Cardiac fibroblast (primary cell): ENCODE results near the gene FRMPD1.
A peak's percentile ranks its signal among the peaks of the same experiment; 100 is the strongest.

Source experiments
- DNase-seq, 2 donors: peaks; one replicate each; pipeline versions ENCODE4 v3.0.0 to v3.0.0-alpha.2; 2010; ENCODE audit warnings: low read depth in 2 of 2
- H3K4me3 ChIP-seq, 2 donors: replicated peaks in 1 of 2; 1 replicate in 1 of 2; 2 replicates in 1 of 2; pipeline ENCODE4 v1.5.1; 2011; ENCODE audit warnings: low read depth in 2 of 2, low read length in 2 of 2, mild to moderate bottlenecking in 2 of 2, moderate library complexity in 1 of 2
- TF ChIP-seq, protein P1 (sequence below): IDR thresholded peaks from one replicate; pipeline ENCODE4 v1.5.1; 2011; ENCODE audit warnings: low read depth, mild to moderate bottlenecking, low read length, inconsistent platforms

Gene FRMPD1

DNA sequence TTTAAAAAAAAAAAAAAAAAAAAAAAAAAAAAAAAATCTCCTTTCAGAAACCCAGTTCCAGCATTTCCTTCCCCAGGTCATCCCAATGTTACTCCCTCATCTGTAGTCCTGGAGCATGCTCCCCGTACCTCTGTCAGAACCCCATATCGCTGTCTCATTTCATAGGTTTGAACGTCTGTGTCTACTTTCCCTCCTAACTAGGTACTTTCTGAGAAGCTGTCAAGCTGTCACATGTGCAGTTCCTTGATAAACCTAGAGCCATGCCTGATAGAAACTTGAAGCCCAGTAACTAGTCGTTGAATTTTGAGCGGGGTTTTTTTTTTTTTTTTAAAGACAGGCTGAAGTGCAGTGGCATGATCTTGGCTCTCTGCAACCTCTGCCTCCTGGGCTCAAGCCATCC is 118.6 kb downstream of the FRMPD1 start:
- DNase-seq: no peak
- H3K4me3 ChIP-seq: no peak overlapping the region
- TF ChIP-seq, protein P1, sequence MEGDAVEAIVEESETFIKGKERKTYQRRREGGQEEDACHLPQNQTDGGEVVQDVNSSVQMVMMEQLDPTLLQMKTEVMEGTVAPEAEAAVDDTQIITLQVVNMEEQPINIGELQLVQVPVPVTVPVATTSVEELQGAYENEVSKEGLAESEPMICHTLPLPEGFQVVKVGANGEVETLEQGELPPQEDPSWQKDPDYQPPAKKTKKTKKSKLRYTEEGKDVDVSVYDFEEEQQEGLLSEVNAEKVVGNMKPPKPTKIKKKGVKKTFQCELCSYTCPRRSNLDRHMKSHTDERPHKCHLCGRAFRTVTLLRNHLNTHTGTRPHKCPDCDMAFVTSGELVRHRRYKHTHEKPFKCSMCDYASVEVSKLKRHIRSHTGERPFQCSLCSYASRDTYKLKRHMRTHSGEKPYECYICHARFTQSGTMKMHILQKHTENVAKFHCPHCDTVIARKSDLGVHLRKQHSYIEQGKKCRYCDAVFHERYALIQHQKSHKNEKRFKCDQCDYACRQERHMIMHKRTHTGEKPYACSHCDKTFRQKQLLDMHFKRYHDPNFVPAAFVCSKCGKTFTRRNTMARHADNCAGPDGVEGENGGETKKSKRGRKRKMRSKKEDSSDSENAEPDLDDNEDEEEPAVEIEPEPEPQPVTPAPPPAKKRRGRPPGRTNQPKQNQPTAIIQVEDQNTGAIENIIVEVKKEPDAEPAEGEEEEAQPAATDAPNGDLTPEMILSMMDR: no peak

DNA sequence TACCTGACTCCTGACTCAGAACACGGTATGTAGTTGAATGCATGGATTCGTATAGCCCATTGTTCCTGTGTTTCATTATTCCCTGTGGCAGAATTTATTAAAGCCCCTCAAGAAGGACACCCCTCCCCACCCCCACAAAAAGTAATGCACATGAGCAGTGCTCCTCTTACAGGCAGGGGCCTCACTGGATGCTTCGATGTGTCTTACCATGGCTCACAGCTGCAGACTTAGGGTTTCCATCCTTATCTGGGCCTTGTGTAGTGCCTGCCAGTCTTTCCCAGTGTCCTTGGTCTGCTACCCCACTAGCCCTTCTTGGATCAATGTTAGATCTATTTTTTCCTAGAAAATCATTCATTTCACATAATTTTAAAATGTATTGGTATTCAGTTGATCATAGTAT is 119.2 kb downstream of the FRMPD1 start:
- TF ChIP-seq, protein P1: no peak
- H3K4me3 ChIP-seq: no peak overlapping the region
- DNase-seq: no peak

DNA sequence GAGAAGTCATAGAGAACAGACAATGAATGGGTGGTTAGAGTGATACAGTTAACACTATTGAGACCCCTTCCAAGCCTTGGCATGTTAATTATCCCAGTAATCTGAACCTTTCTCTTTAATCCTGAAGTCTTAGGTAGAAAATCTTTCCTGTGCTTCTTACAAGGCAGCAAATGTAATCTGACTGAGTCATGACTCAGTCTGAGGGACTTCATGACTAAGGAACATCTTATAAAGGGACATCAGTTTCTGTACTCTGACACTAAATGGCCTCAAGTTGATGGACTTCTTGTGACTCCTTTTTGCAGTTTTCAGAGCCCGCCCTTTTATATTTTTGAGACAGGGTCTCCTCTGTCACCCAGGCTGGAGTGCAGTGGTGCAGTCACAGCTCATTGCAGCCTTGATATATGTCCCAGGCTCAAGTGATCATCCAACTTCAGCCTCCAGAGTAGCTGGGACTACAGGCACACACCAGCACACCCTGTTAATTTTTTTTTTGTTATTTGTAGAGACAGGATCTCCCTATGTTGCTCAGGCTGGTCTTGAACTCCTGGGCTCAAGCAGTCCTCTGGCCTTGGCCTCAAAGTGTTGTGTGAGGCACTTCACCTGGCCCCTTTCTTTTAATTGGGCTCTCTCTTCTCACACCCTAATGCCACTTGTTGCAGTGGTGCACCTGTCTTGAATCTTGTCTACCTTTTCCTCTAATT is 124.6 kb downstream of the FRMPD1 start:
- DNase-seq: peak in 1 of 2 donors; percentile 46
- no peak overlapping the region for H3K4me3 ChIP-seq

GRCh38 chr9:37776328-37776727 is 125.6 kb downstream of the FRMPD1 start:
- peak in 1 of 2 donors; percentile 73 for DNase-seq
- H3K4me3 ChIP-seq: no peak overlapping the region

More for the DNA sequence above, 124.6 kb downstream of the FRMPD1 start:
- TF ChIP-seq, protein P1: no peak

DNA sequence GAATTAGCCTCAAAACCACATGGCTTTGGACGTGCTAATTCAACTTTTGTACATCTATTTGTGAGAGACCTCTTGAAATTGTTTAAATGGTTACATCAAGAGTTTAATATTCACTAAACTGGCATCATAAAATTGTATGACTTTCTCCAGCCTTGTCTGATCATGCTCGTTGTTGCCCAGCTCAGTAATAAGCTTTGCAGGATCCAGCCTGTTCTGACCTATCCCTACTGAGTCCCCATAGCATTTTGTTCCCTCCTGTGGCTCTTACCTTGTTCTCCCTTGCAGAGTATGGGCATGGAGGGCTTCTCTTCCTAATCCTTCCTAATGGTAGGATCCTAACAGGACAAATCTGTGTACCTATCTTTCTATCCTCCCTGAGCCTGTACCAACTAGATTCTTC is 127.8 kb downstream of the FRMPD1 start:
- TF ChIP-seq, protein P1: no peak
- no peak for DNase-seq
- no peak overlapping the region for H3K4me3 ChIP-seq

More at GRCh38 chr9:37776328-37776727, 125.6 kb downstream of the FRMPD1 start:
- TF ChIP-seq, protein P1: no peak

- peak overlapping the region; percentile 87 to 98 for H3K4me3 ChIP-seq
- peak in 1 of 2 donors; percentile 26 for DNase-seq
- TF ChIP-seq, protein P1: no peak
These were observed 133.5 kb downstream of the FRMPD1 start for GRCh38 chr9:37784291-37784615.
